ENCODE data around the gene AVPI1.

DNA sequence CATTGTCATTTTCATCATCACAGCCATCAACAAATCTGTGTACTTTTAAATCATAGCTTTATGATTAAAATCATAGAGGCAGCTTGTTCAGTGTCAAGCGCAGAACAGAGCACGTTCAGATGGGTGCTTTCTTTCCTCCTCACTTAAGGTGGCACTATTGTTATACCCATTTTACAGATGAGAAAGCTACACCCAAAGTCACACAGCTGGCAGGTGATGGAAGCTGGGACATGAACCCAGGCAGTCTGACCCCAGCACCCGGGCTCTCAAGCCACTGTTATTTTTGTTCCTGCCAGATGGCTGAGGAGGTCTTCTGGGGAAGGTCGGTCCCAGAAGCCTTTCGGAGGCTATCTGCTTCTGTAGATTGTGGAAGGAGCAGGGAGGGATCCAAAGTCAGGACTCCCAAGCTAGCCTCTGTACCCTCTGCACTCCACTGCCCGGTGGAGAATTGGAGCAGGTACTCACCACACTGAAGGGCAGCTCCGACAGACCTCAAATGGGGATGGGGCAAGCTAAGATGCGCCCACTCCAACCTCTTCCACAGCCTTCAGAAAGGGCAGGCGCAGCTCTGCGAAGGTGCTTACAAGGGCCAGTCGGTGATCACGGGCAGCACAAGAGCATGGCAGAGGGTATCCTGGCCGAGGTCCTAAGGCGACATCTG lies 610 bp downstream of the AVPI1 start:
- TF ChIP-seq EZH2 (IDR thresholded peaks at IDR 0.05; ENCODE audit: low read depth, unreplicated experiment) (no peak), CREB1 (CRISPR knock-in tag; IDR thresholded peaks at IDR 0.05; ENCODE audit: low read depth) (no peak)

Data from GM23338 (cell line).